GM21515 (cell line): Measurements from ENCODE around the gene ENG.

ENCODE experiments used
- ATAC-seq: cut with Tn5 transposase; IDR thresholded peaks from one replicate; pipeline ENCODE4 v1.9.1; 2021; ENCODE audit not compliant: unreplicated experiment

ENG gene

GRCh38 chr9:127866535-127866934 is 12.1 kb upstream of the ENG start:
- no peak for ATAC-seq

GRCh38 chr9:127865645-127866464 is 11.4 kb upstream of the ENG start:
- ATAC-seq: no peak

GRCh38 chr9:127863191-127863621 is 8.7 kb upstream of the ENG start:
- ATAC-seq: no peak

GRCh38 chr9:127862075-127863011 is 7.9 kb upstream of the ENG start:
- no peak for ATAC-seq

- no peak for ATAC-seq
Measured at GRCh38 chr9:127860779-127861178, 6.3 kb upstream of the ENG start.

- ATAC-seq: no peak
Measured at GRCh38 chr9:127860260-127860659, 5.8 kb upstream of the ENG start.

GRCh38 chr9:127858041-127858512 is 3.6 kb upstream of the ENG start:
- no peak for ATAC-seq

- no peak for ATAC-seq
Measured at GRCh38 chr9:127857278-127857677, 2.8 kb upstream of the ENG start.

- ATAC-seq: no peak
Measured at GRCh38 chr9:127856729-127857116, 2.3 kb upstream of the ENG start.

- ATAC-seq: no peak
Measured at GRCh38 chr9:127856094-127856728, 1.8 kb upstream of the ENG start.

- no peak for ATAC-seq
Measured at GRCh38 chr9:127855522-127855921, 1.1 kb upstream of the ENG start.

GRCh38 chr9:127854960-127855359 is 502 bp upstream of the ENG start:
- ATAC-seq: no peak

- no peak for ATAC-seq
Measured at GRCh38 chr9:127853312-127854183, 910 bp downstream of the ENG start.

- ATAC-seq: no peak
Measured at GRCh38 chr9:127852829-127853228, 1.6 kb downstream of the ENG start.

- ATAC-seq: no peak
Measured at GRCh38 chr9:127850286-127850830, 4.1 kb downstream of the ENG start.

- no peak for ATAC-seq
Measured at GRCh38 chr9:127848756-127849504, 5.5 kb downstream of the ENG start.

GRCh38 chr9:127847833-127848755 is 6.4 kb downstream of the ENG start:
- ATAC-seq: no peak

GRCh38 chr9:127847178-127847510 is 7.3 kb downstream of the ENG start:
- ATAC-seq: no peak
